Left ventricle myocardium inferior (tissue), 1 donor: ENCODE measurements around the gene YJEFN3. TPM values are rescaled to one million over a fixed set of nuclear protein-coding genes. Genes with fewer than 3 reads are reported as not detected.

Experiments used
- DNase-seq: peaks from one replicate; pipeline ENCODE4 v3.0.0-alpha.2; 2020
- H3K27ac ChIP-seq: fragments of 200-600 bp; replicated peaks from 2 replicates; pipeline ENCODE4 v1.8.0; 2021
- H3K27me3 ChIP-seq: fragments of 200-600 bp; 2 replicates; pipeline ENCODE4 v1.8.0; 2021; ENCODE audit warnings: low read depth
- H3K36me3 ChIP-seq: fragments of 200-600 bp; 2 replicates; pipeline ENCODE4 v1.8.0; 2021
- H3K4me1 ChIP-seq: fragments of 200-600 bp; 2 replicates; pipeline ENCODE4 v1.8.0; 2021
- H3K4me3 ChIP-seq: fragments of 200-600 bp; 2 replicates; pipeline ENCODE4 v1.8.0; 2021; ENCODE audit warnings: mild to moderate bottlenecking, moderate library complexity
- H3K9me3 ChIP-seq: fragments of 200-600 bp; replicated peaks from 2 replicates; pipeline ENCODE4 v1.8.0; 2021
- intact Hi-C: fragments of 100-400 bp; cut with micrococcal nuclease; formaldehyde crosslinking; loops from one replicate; pipeline ENCODE4 v1.11.0; 2022
- total RNA-seq: library from RNA; stranded (reverse); fragmentation: NEBNext Ultra II Directional; extraction: Animal tissue kit (Norgen Biotek cat#: 25700); gene quantifications from one replicate; pipeline ENCODE4 v1.2.1, GENCODE V29; 2021
- TF ChIP-seq, protein P1 (sequence below): fragments of 200-600 bp; IDR thresholded peaks from 2 replicates; pipeline ENCODE4 v1.8.0; 2021; ENCODE audit warnings: antibody characterized with exemption, mild to moderate bottlenecking, borderline replicate concordance
- donor health status: DM: no; HTN: yes; CAD: no; lungs with severe emphysema.

YJEFN3 gene
- total RNA-seq, 1 donor from 2014 or later: 7.8 TPM

DNA sequence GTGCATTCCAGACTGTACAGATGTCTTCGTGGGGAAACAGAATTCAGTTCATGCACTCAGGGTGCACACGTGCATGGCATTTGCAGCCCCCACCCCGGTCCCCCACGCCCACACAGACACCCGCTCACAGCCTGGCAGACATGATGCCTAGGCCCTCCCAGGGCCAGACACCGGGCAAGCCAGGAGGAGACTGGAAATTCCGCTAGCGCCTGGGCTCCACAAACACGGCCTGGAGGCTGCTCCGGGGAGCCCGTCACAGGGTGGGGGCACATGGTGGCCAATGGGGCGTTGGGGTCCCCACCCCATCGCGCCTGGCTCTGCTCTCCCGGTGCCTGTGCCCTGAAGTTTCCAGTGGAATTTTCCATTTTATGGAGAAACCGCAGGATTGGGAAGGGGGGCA is 12.9 kb downstream of the YJEFN3 start:
- Histone ChIP-seq H3K4me3 (no peak overlapping the region), H3K9me3 (no peaks in the 10 kb centered on the region), H3K4me1 (peaks cover 32% of the 10 kb centered on the region), H3K36me3 (no peaks in the 10 kb centered on the region), H3K27ac (no peak overlapping the region), H3K27me3 (peaks cover 89% of the 10 kb centered on the region)
- intact Hi-C loops: no loop called here
- DNase-seq: no peak
- TF ChIP-seq, protein P1, sequence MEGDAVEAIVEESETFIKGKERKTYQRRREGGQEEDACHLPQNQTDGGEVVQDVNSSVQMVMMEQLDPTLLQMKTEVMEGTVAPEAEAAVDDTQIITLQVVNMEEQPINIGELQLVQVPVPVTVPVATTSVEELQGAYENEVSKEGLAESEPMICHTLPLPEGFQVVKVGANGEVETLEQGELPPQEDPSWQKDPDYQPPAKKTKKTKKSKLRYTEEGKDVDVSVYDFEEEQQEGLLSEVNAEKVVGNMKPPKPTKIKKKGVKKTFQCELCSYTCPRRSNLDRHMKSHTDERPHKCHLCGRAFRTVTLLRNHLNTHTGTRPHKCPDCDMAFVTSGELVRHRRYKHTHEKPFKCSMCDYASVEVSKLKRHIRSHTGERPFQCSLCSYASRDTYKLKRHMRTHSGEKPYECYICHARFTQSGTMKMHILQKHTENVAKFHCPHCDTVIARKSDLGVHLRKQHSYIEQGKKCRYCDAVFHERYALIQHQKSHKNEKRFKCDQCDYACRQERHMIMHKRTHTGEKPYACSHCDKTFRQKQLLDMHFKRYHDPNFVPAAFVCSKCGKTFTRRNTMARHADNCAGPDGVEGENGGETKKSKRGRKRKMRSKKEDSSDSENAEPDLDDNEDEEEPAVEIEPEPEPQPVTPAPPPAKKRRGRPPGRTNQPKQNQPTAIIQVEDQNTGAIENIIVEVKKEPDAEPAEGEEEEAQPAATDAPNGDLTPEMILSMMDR: no peak

DNA sequence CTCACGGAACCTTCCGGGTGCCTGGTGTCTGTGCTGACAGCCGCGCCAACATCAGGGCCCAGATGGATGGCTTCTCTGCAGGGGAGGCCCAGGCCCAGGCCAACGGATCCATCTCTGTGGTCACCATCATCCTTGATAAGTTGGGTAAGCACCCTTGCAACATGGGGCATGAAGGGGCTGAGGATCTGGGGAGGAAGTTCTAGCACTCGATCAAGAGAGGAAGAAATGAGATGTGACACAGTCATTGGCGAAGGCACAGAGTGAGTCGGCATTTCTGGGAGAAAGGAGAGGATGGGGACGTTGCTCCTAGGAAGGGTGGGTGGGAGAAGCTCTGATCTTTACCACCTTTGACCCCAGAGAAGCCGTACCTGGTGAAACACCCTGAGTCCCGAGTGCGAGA is 13.8 kb downstream of the YJEFN3 start:
- H3K9me3 ChIP-seq: no peaks in the 10 kb centered on the region
- no peak overlapping the region for H3K4me3 ChIP-seq
- intact Hi-C loops: no loop called here
- H3K27ac ChIP-seq: no peak overlapping the region
- H3K36me3 ChIP-seq: no peaks in the 10 kb centered on the region
- peaks cover 96% of the 10 kb centered on the region for H3K27me3 ChIP-seq
- DNase-seq: no peak
- H3K4me1 ChIP-seq: peaks cover 38% of the 10 kb centered on the region
- TF ChIP-seq, protein P1: no peak

DNA sequence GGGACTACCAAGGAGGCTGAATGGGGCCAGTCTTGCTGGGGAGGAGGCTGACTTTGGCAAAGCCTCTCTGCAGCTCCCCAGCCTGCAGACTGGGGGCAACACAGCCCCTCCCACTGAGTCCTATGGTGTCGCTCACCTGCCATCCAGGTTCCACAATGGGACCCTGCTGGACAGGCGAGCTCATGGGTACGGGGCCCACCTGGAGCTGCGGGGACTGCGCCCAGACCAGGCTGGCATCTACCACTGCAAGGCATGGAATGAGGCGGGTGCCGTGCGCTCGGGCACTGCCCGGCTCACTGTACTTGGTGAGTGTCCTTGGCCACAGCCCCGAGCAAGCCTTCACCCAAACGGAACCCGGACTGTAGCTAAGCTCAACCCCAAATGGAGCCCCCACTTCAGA is 14.4 kb downstream of the YJEFN3 start:
- TF ChIP-seq, protein P1: no peak
- peaks cover 96% of the 10 kb centered on the region for H3K27me3 ChIP-seq
- no peaks in the 10 kb centered on the region for H3K9me3 ChIP-seq
- H3K4me1 ChIP-seq: peaks cover 38% of the 10 kb centered on the region
- H3K27ac ChIP-seq: no peak overlapping the region
- intact Hi-C loops: no loop called here
- H3K36me3 ChIP-seq: no peaks in the 10 kb centered on the region
- DNase-seq: no peak
- H3K4me3 ChIP-seq: no peak overlapping the region

DNA sequence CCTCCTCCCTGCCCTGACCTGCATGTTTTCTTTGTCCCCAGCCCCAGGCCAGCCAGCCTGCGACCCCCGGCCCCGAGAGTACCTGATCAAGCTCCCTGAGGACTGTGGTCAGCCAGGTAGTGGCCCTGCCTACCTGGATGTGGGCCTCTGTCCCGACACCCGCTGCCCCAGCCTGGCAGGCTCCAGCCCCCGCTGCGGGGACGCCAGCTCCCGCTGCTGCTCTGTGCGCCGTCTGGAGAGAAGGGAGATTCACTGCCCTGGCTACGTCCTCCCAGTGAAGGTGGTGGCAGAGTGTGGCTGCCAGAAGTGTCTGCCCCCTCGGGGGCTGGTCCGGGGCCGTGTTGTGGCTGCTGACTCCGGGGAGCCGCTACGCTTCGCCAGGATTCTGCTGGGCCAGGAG is 14.9 kb downstream of the YJEFN3 start:
- intact Hi-C loops: no loop called here
- H3K4me1 ChIP-seq: peaks cover 38% of the 10 kb centered on the region
- no peak overlapping the region for H3K27ac ChIP-seq
- no peak for DNase-seq
- H3K27me3 ChIP-seq: peaks cover 95% of the 10 kb centered on the region
- no peaks in the 10 kb centered on the region for H3K36me3 ChIP-seq
- H3K4me3 ChIP-seq: no peak overlapping the region
- H3K9me3 ChIP-seq: no peaks in the 10 kb centered on the region
- TF ChIP-seq, protein P1: no peak

DNA sequence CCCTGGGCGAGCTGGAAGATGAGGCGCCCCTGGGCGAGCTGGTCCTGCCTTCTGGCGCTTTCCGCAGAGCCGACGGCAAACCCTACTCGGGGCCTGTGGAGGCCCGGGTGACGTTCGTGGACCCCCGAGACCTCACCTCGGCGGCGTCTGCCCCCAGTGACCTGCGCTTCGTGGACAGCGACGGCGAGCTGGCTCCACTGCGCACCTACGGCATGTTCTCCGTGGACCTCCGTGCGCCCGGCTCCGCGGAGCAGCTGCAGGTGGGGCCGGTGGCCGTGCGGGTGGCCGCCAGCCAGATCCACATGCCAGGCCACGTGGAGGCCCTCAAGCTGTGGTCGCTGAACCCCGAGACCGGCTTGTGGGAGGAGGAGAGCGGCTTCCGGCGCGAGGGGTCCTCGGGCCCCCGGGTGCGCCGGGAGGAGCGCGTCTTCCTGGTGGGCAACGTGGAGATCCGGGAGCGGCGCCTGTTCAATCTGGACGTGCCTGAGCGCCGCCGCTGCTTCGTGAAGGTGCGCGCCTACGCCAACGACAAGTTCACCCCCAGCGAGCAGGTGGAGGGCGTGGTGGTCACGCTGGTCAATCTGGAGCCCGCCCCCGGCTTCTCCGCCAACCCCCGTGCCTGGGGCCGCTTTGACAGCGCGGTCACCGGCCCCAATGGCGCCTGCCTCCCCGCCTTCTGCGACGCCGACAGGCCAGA is 15.7 kb downstream of the YJEFN3 start:
- intact Hi-C loops: no loop called here
- Histone ChIP-seq H3K36me3 (no peaks in the 10 kb centered on the region), H3K4me3 (no peak overlapping the region), H3K9me3 (no peaks in the 10 kb centered on the region), H3K27ac (no peak overlapping the region), H3K27me3 (peaks cover 96% of the 10 kb centered on the region), H3K4me1 (peaks cover 36% of the 10 kb centered on the region)
- TF ChIP-seq, protein P1: no peak
- no peak for DNase-seq
